OCI-LY3 (cell line): Measurements from ENCODE around the gene MRPL3.

ENCODE experiments used
- H2AFZ ChIP-seq: fragments of 200-600, 300-600 bp; shearing (Covaris generic); 2 replicates; pipeline ENCODE4 v1.6.0; 2014; ENCODE audit warnings: antibody characterized with exemption, low read depth, low read length
- H3K27ac ChIP-seq: fragments of 200-600, 300-600 bp; sonication (generic); 2 replicates; pipeline ENCODE4 v1.5.1; 2014; ENCODE audit warnings: mild to moderate bottlenecking, low read length, moderate library complexity, mixed read lengths
- H3K27me3 ChIP-seq: fragments of 200-600, 300-600 bp; sonication (generic); 2 replicates; pipeline ENCODE4 v1.6.1; 2014; ENCODE audit warnings: low read depth, low read length, mixed read lengths
- H3K36me3 ChIP-seq: fragments of 200-600, 300-600 bp; sonication (generic); replicated peaks from 2 replicates; pipeline ENCODE3; 2014; ENCODE audit warnings: low read depth, low read length, mixed read lengths
- H3K4me1 ChIP-seq: fragments of 300-600, 200-600 bp; sonication (generic); 2 replicates; pipeline ENCODE4 v1.6.1; 2014; ENCODE audit warnings: low read length, mixed read lengths
- H3K4me2 ChIP-seq: fragments of 200-600, 300-600 bp; sonication (generic); 2 replicates; pipeline ENCODE4 v1.6.1; 2014; ENCODE audit warnings: low read length, mixed read lengths
- H3K4me3 ChIP-seq: fragments of 300-600, 200-600 bp; sonication (generic); 2 replicates; pipeline ENCODE4 v1.5.1; 2014; ENCODE audit warnings: antibody characterized with exemption, mild to moderate bottlenecking, low read length, moderate library complexity
- H3K79me2 ChIP-seq: fragments of 300-600, 200-600 bp; shearing (Covaris generic); 2 replicates; pipeline ENCODE4 v1.6.1; 2014; ENCODE audit warnings: mild to moderate bottlenecking, low read length, mixed read lengths
- H3K9ac ChIP-seq: fragments of 300-600, 200-600 bp; shearing (Covaris generic); 2 replicates; pipeline ENCODE4 v1.6.0; 2014; ENCODE audit warnings: mild to moderate bottlenecking, low read length, moderate library complexity
- H3K9me3 ChIP-seq: fragments of 200-600, 300-600 bp; shearing (Covaris generic); 2 replicates; pipeline ENCODE4 v1.6.1; 2014; ENCODE audit warnings: low read length, mixed read lengths; ENCODE audit not compliant: insufficient read depth
- H4K20me1 ChIP-seq: fragments of 200-600, 300-600 bp; sonication (generic); 2 replicates; pipeline ENCODE4 v1.6.1; 2016; ENCODE audit warnings: low read length, mixed read lengths; ENCODE audit not compliant: insufficient read depth
- EZH2phosphoT487 ChIP-seq: fragments of 200-600 bp; shearing (Covaris generic); IDR thresholded peaks from 2 replicates; pipeline ENCODE4 v1.6.1; 2018; ENCODE audit warnings: antibody characterized with exemption, mixed run types, low read depth
- TF ChIP-seq, protein P1 (sequence below): fragments of 200-600, 300-600 bp; sonication (generic); IDR thresholded peaks from 2 replicates; pipeline ENCODE4 v1.5.1; 2014; ENCODE audit warnings: antibody characterized with exemption, low read length, low read depth

Gene MRPL3

GRCh38 chr3:131432441-131432840 lies 70.3 kb downstream of the MRPL3 start:
- Histone ChIP-seq H3K9ac (no peak overlapping the region), H3K36me3 (no peaks in the 10 kb centered on the region), H2AFZ (no peak overlapping the region), H3K4me1 (no peaks in the 10 kb centered on the region), H4K20me1 (no peaks in the 10 kb centered on the region), H3K79me2 (no peaks in the 10 kb centered on the region), H3K4me3 (no peak overlapping the region), H3K27ac (no peak overlapping the region), H3K9me3 (no peaks in the 10 kb centered on the region), H3K4me2 (no peak overlapping the region), H3K27me3 (no peaks in the 10 kb centered on the region)
- no peak for TF ChIP-seq EZH2phosphoT487

- H3K27ac ChIP-seq = no peak overlapping the region
- H3K79me2 ChIP-seq = no peaks in the 10 kb centered on the region
- H3K27me3 ChIP-seq = no peaks in the 10 kb centered on the region
- no peaks in the 10 kb centered on the region for H4K20me1 ChIP-seq
- TF ChIP-seq, protein P1, sequence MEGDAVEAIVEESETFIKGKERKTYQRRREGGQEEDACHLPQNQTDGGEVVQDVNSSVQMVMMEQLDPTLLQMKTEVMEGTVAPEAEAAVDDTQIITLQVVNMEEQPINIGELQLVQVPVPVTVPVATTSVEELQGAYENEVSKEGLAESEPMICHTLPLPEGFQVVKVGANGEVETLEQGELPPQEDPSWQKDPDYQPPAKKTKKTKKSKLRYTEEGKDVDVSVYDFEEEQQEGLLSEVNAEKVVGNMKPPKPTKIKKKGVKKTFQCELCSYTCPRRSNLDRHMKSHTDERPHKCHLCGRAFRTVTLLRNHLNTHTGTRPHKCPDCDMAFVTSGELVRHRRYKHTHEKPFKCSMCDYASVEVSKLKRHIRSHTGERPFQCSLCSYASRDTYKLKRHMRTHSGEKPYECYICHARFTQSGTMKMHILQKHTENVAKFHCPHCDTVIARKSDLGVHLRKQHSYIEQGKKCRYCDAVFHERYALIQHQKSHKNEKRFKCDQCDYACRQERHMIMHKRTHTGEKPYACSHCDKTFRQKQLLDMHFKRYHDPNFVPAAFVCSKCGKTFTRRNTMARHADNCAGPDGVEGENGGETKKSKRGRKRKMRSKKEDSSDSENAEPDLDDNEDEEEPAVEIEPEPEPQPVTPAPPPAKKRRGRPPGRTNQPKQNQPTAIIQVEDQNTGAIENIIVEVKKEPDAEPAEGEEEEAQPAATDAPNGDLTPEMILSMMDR = no peak
- no peak for TF ChIP-seq EZH2phosphoT487
- no peaks in the 10 kb centered on the region for H3K36me3 ChIP-seq
- no peak overlapping the region for H3K4me2 ChIP-seq
- no peak overlapping the region for H3K9ac ChIP-seq
- no peaks in the 10 kb centered on the region for H3K4me1 ChIP-seq
- no peaks in the 10 kb centered on the region for H3K9me3 ChIP-seq
- H2AFZ ChIP-seq = no peak overlapping the region
- H3K4me3 ChIP-seq = no peak overlapping the region
These were observed 71.0 kb downstream of the MRPL3 start for GRCh38 chr3:131431754-131432153.

DNA sequence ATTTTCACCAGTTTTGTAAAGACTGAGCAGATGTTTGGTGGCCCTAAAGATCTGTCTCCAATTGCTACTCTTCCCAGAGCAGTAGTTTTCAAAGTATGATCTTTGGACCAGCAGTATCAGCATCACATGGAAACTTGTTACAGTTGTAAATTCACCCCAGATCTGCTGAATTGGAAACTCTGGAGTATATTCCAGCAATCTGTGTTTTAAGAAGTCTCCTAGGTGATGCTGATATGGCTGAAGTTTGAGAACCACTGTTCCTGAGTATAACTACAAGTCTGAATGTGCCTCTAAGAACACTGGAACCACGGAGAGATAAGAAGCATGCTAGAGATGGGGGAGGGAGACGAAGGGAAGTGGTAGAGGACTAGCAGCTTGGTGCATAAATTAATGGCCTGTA lies 75.5 kb downstream of the MRPL3 start:
- Histone ChIP-seq H3K9me3 (no peaks in the 10 kb centered on the region), H3K4me3 (no peak overlapping the region), H3K27ac (no peak overlapping the region), H3K36me3 (no peaks in the 10 kb centered on the region), H3K4me2 (no peak overlapping the region), H3K4me1 (no peaks in the 10 kb centered on the region), H3K9ac (no peak overlapping the region), H3K27me3 (no peaks in the 10 kb centered on the region), H4K20me1 (no peaks in the 10 kb centered on the region), H3K79me2 (no peaks in the 10 kb centered on the region), H2AFZ (no peak overlapping the region)
- TF ChIP-seq, protein P1 = no peak
- TF ChIP-seq EZH2phosphoT487 = no peak

DNA sequence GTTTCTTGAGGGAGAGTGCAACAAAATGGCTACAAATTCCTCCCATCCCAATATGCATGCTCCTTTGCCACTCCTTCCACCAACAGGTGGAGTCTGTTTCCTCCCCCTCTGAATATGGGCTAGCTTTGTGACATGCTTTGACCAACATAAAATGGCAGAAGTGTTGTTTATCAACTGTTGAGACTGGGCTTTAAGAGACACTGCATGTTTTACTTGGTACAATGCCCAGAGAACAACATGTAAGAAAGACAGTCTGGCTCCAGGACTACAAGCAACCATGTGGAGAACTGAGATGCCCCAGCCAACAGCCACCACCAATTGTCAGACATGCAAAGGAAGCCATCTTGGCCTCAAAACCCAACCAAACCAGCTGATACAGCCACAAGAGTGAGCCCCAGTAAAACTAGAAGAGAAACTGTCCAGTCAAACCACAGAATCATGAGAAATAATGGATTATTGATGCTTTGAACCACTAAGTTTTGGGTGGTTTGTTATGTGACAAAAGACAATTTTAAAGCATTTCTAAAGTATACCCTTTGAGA lies 80.7 kb downstream of the MRPL3 start:
- TF ChIP-seq, protein P1 = no peak
- TF ChIP-seq EZH2phosphoT487 = no peak
- H3K9ac ChIP-seq = no peak overlapping the region
- no peaks in the 10 kb centered on the region for H3K36me3 ChIP-seq
- H3K9me3 ChIP-seq = no peaks in the 10 kb centered on the region
- no peak overlapping the region for H2AFZ ChIP-seq
- no peak overlapping the region for H3K27ac ChIP-seq
- H3K79me2 ChIP-seq = no peaks in the 10 kb centered on the region
- H3K27me3 ChIP-seq = no peaks in the 10 kb centered on the region
- no peak overlapping the region for H3K4me2 ChIP-seq
- no peak overlapping the region for H3K4me3 ChIP-seq
- no peaks in the 10 kb centered on the region for H4K20me1 ChIP-seq
- no peaks in the 10 kb centered on the region for H3K4me1 ChIP-seq
